Upper lobe of left lung (tissue), 4 donors: ENCODE results near the gene PCSK5.

ENCODE experiments used
- CTCF ChIP-seq, 6 experiments: fragments of 450-650 bp in 4 of 6; fragments of 200-600 bp in 2 of 6; sonication (generic) in 2 of 6; IDR thresholded peaks; one replicate each; pipeline ENCODE4 v1.5.1; 2016 to 2019; ENCODE audit warnings: antibody characterized with exemption in 6 of 6
- POLR2A ChIP-seq, 4 donors: fragments of 450-650 bp; IDR thresholded peaks; one replicate each; pipeline ENCODE4 v1.5.1; 2016 to 2017; ENCODE audit warnings: antibody characterized with exemption in 4 of 4, mild to moderate bottlenecking in 2 of 4
- POLR2AphosphoS5 ChIP-seq, 2 donors: sonication (generic); formaldehyde crosslinking; IDR thresholded peaks; one replicate each; pipeline ENCODE4 v1.5.1; 2017; ENCODE audit warnings: antibody characterized with exemption in 2 of 2

- no peak for TF ChIP-seq POLR2A (IDR thresholded peaks at IDR 0.05)
- TF ChIP-seq CTCF (IDR thresholded peaks at IDR 0.05): no peak
- TF ChIP-seq POLR2AphosphoS5 (IDR thresholded peaks at IDR 0.05): no peak
Measured at GRCh38 chr9:75938946-75939345, 48.5 kb downstream of the PCSK5 start.
